GM12878 (cell line): ENCODE data around the gene GMDS. TPM values are rescaled to one million over a fixed set of nuclear protein-coding genes. Genes with fewer than 3 reads are reported as not detected.

Source experiments
- ATAC-seq: fragments of 200-7000 bp; cut with Tn5 transposase; 3 replicates; pipeline ENCODE4 v1.9.1; 2020; ENCODE audit warnings: mild to moderate bottlenecking, moderate library complexity
- BruUV-seq: library from RNA; stranded (reverse); fragments of 400-500 nt; replicated peaks from 2 replicates; lab custom pipeline; 2021; lab: Mats Ljungman, UMichigan
- CTCF ChIA-PET: fragments of 300-600 bp; sonication (Branson Sonifier 250); formaldehyde crosslinking; extraction: SDS; loops from one replicate; lab custom pipeline; 2021; ENCODE audit warnings: inconsistent platforms; lab: Yijun Ruan, JAX
- POLR2A ChIA-PET: fragments of 350-600 bp; formaldehyde crosslinking; extraction: SDS; loops from one replicate; lab custom pipeline; 2021; ENCODE audit warnings: inconsistent platforms; lab: Charles Lee
- RAD21 ChIA-PET: fragments of 300-600 bp; sonication (Branson Sonifier 250); formaldehyde crosslinking; loops from one replicate; lab custom pipeline; 2023; ENCODE audit warnings: antibody characterized with exemption; ENCODE audit not compliant: unreplicated experiment; lab: Charles Lee
- SMC1A ChIA-PET: fragments of 300-600 bp; sonication (Branson Sonifier 250); formaldehyde crosslinking; loops from one replicate; lab custom pipeline; 2023; ENCODE audit not compliant: unreplicated experiment, uncharacterized antibody; lab: Charles Lee
- DNase-seq: peaks from one replicate; pipeline ENCODE4 v3.0.0-alpha.2; 2011; ENCODE audit warnings: low read depth, low spot score
- FAIRE-seq: peaks from 3 replicates; lab custom pipeline; 2011; peaks lifted over from hg19 to GRCh38; lab: Jason Lieb, UNC
- H2AFZ ChIP-seq: 2 replicates; pipeline ENCODE4 v1.6.0; 2011; ENCODE audit warnings: low read depth, low read length, control low read depth; ENCODE audit not compliant: control insufficient read depth
- H3K27ac ChIP-seq: 2 replicates; pipeline ENCODE4 v1.5.1; 2011; ENCODE audit warnings: control low read depth; ENCODE audit not compliant: control insufficient read depth, insufficient read depth
- H3K27me3 ChIP-seq, 2 experiments: replicated peaks in 1 of 2; 2 replicates each; pipeline versions ENCODE4 v1.6.0 to v1.6.1; 2011; ENCODE audit warnings: low read length in 1 of 2; ENCODE audit not compliant: control insufficient read depth in 2 of 2, insufficient read depth in 2 of 2
- H3K36me3 ChIP-seq, 2 experiments: 2 replicates each; pipeline ENCODE4 v1.5.1; 2011; ENCODE audit warnings: low read length in 1 of 2; ENCODE audit not compliant: control insufficient read depth in 2 of 2, insufficient read depth in 2 of 2
- H3K4me1 ChIP-seq: 2 replicates; pipeline ENCODE4 v1.6.1; 2011; ENCODE audit warnings: mild to moderate bottlenecking, low read length, moderate library complexity, mixed read lengths; ENCODE audit not compliant: control insufficient read depth, insufficient read depth
- H3K4me2 ChIP-seq: 2 replicates; pipeline ENCODE4 v1.6.0; 2011; ENCODE audit warnings: control low read depth; ENCODE audit not compliant: control insufficient read depth, insufficient read depth
- H3K4me3 ChIP-seq: fragments of 200-600 bp; sonication (generic); 2 replicates; pipeline ENCODE4 v1.5.1; 2016
- H3K79me2 ChIP-seq: 2 replicates; pipeline ENCODE4 v1.6.0; 2011; ENCODE audit warnings: low read length; ENCODE audit not compliant: control insufficient read depth, insufficient read depth
- H3K9ac ChIP-seq: 2 replicates; pipeline ENCODE4 v1.8.0; 2011; ENCODE audit warnings: low read length, control low read depth, mixed read lengths; ENCODE audit not compliant: control insufficient read depth, insufficient read depth
- H3K9me3 ChIP-seq: replicated peaks from 3 replicates; pipeline ENCODE4 v1.5.1; 2011; ENCODE audit warnings: mild to moderate bottlenecking, low read length; ENCODE audit not compliant: control insufficient read depth, insufficient read depth
- H4K20me1 ChIP-seq: 2 replicates; pipeline ENCODE4 v1.6.0; 2011; ENCODE audit not compliant: control insufficient read depth, insufficient read depth
- ASH2L ChIP-seq: fragments of 300-600, 200-600 bp; sonication (generic); IDR thresholded peaks from 2 replicates; pipeline ENCODE4 v1.6.1; 2017; ENCODE audit warnings: low read depth, mild to moderate bottlenecking, borderline replicate concordance
- EED ChIP-seq: sonication (generic); IDR thresholded peaks from 2 replicates; pipeline ENCODE4 v1.6.1; 2016; ENCODE audit warnings: antibody characterized with exemption, low read depth
- ESRRA ChIP-seq: IDR thresholded peaks from 2 replicates; pipeline ENCODE4 v1.6.1; 2012; ENCODE audit warnings: mild to moderate bottlenecking, low read length, improper control_type of control experiment
- EZH2 ChIP-seq: IDR thresholded peaks from 2 replicates; pipeline ENCODE4 v1.6.1; 2012; ENCODE audit warnings: low read depth, mild to moderate bottlenecking, control low read depth, inconsistent platforms, low read length, borderline replicate concordance; ENCODE audit not compliant: control insufficient read depth
- FOS ChIP-seq: IDR thresholded peaks from 3 replicates; pipeline ENCODE4 v1.6.1; 2011; ENCODE audit warnings: borderline replicate concordance; ENCODE audit not compliant: insufficient read length; ENCODE audit errors: extremely low read depth
- MTA2 ChIP-seq: fragments of 450-650 bp; IDR thresholded peaks from 2 replicates; pipeline ENCODE4 v1.6.1; 2016; ENCODE audit warnings: low read depth, mild to moderate bottlenecking, moderate library complexity
- NFYB ChIP-seq: IDR thresholded peaks from 2 replicates; pipeline ENCODE4 v1.6.1; 2011; ENCODE audit warnings: low read depth, mild to moderate bottlenecking, low read length, improper control_type of control experiment, moderate library complexity; ENCODE audit not compliant: insufficient read depth
- NR2C2 ChIP-seq: IDR thresholded peaks from 2 replicates; pipeline ENCODE4 v1.6.1; 2011; ENCODE audit warnings: borderline replicate concordance, low read depth; ENCODE audit not compliant: control insufficient read depth, insufficient read length
- PAX5 ChIP-seq: IDR thresholded peaks from 2 replicates; pipeline ENCODE4 v1.6.1; 2011; ENCODE audit warnings: low read depth, low read length, borderline replicate concordance
- PAX8 ChIP-seq: fragments of 450-650 bp; IDR thresholded peaks from 2 replicates; pipeline ENCODE4 v1.6.1; 2017; ENCODE audit warnings: mild to moderate bottlenecking, moderate library complexity
- PML ChIP-seq: IDR thresholded peaks from 2 replicates; pipeline ENCODE4 v1.6.1; 2012; ENCODE audit warnings: low read length, inconsistent platforms
- RELA ChIP-seq: fragments of 450-650 bp; IDR thresholded peaks from 2 replicates; pipeline ENCODE4 v1.8.0; 2014; ENCODE audit warnings: borderline replicate concordance; ENCODE audit not compliant: partially characterized antibody
- SUPT20H ChIP-seq: IDR thresholded peaks from 2 replicates; pipeline ENCODE4 v1.6.1; 2011; ENCODE audit warnings: low read depth, mild to moderate bottlenecking, low read length, moderate library complexity, borderline replicate concordance; ENCODE audit not compliant: control insufficient read depth
- SUZ12 ChIP-seq: fragments of 200-600 bp; sonication (generic); IDR thresholded peaks from one replicate; pipeline ENCODE4 v1.6.1; 2018; ENCODE audit warnings: antibody characterized with exemption, mild to moderate bottlenecking; ENCODE audit not compliant: unreplicated experiment
- TARDBP ChIP-seq: IDR thresholded peaks from 2 replicates; pipeline ENCODE4 v1.6.1; 2016; ENCODE audit warnings: borderline replicate concordance
- WGBS: methylation state at CpG from one replicate; pipeline ENCODE4 v1.1.6; 2016; ENCODE audit warnings: low lambda C conversion rate; ENCODE audit not compliant: insufficient replicate concordance, insufficient coverage; ENCODE audit errors: missing lambda C conversion rate; 5-methylcytosine and 5-hydroxymethylcytosine counted together
- in situ Hi-C: fragments of 300-500 bp; cut with MboI; formaldehyde crosslinking; loops from 9 replicates; pipeline ENCODE4 v1.14.3; 2018; ENCODE audit warnings: mixed read lengths
- intact Hi-C: fragments of 100-400 bp; cut with micrococcal nuclease; formaldehyde crosslinking; loops from one replicate; pipeline ENCODE4 v1.14.2; 2022; ENCODE audit not compliant: unreplicated experiment
- polyA plus RNA-seq, 11 experiments: library from polyadenylated mRNA; depleted of rRNA in 4 of 11; unstranded in 6 of 11; stranded (reverse) in 5 of 11; fragments of >200 nt; fragmentation: Nextera tagmentation in 4 of 11; fragmentation: Illumina TruSeq in 1 of 11; extraction: Ambion mirVana in 4 of 11; extraction: Trizol in 1 of 11; gene quantifications; 1 replicate in 1 of 11; 2 replicates in 10 of 11; pipeline versions ENCODE4 v1.2.1 to v1.2.3, GENCODE V29; 2011 to 2016; ENCODE audit warnings: inconsistent platforms in 2 of 11, missing spikeins in 2 of 11, low read depth in 1 of 11
- total RNA-seq, 4 experiments: library from RNA; depleted of rRNA in 3 of 4; stranded (reverse); fragments of >200 nt in 3 of 4; fragmentation: Illumina TruSeq in 1 of 4; extraction: Trizol in 1 of 4; gene quantifications; 2 replicates each; pipeline versions ENCODE4 v1.2.1 to v1.2.3, GENCODE V29; 2013 to 2021
- TF ChIP-seq, protein P1 (sequence below): IDR thresholded peaks from 2 replicates; pipeline ENCODE4 v1.6.1; 2012; ENCODE audit warnings: mild to moderate bottlenecking, low read depth, low read length
- TF ChIP-seq, protein P2 (sequence below): fragments of 450-650 bp; IDR thresholded peaks from 2 replicates; pipeline ENCODE4 v1.6.1; 2017; ENCODE audit warnings: mild to moderate bottlenecking, low read depth, inconsistent platforms; ENCODE audit not compliant: poor library complexity, severe bottlenecking
- TF ChIP-seq, protein P3 (sequence below), 3 experiments: IDR thresholded peaks in 2 of 3; conservative IDR thresholded peaks in 1 of 3; 2 replicates each; pipeline ENCODE4 v1.5.1; 2011; ENCODE audit warnings: low read depth in 3 of 3, low read length in 3 of 3, mild to moderate bottlenecking in 3 of 3, control low read depth in 2 of 3, moderate library complexity in 2 of 3, inconsistent platforms in 1 of 3, mixed read lengths in 1 of 3; ENCODE audit not compliant: control insufficient read depth in 2 of 3, insufficient read depth in 1 of 3; ENCODE audit errors: extremely low read depth in 1 of 3

Gene GMDS
- total and polyA plus RNA-seq, 10 of the 15 experiments (the other 5 are each of a cell fraction or from before 2014, with no cell fraction given), result 0.61 to 53.8 (median 29.3) TPM

DNA sequence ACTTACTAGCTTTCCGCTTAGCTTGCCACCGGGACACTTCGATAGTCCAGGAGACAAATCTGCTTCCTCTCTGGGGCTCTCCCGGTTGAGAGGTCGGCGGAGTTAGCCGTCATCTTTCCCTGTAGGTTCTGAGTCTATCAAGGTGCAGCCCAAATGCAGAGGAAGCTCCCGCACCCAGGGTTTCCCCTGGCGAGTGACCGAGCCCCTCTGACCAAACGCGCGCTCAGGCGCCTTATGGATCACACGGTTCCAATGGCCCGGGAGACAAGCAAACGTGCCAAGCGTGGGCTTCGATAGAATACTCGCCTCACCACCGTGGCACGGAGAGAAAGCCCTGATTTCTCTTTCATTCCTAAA is 651.5 kb downstream of the GMDS start:
- CTCF ChIA-PET, result no interaction called here
- H3K4me3 ChIP-seq, result no peak overlapping the region
- RAD21 ChIA-PET, result no interaction called here
- in situ Hi-C loops (loop anchor here (5.0 to 25.0 kb wide), 3 partner anchors 758 to 1343 kb away; partner anchors contain the start of gene MYLK4), intact Hi-C loops (loop anchor here (10.0 kb wide), 1 partner anchor 851 kb away; no protein-coding TSS in a partner anchor)
- H3K4me1 ChIP-seq, result no peaks in the 10 kb centered on the region
- FAIRE-seq, result no peak
- SMC1A ChIA-PET, result interaction anchor here (0.6 kb wide), 1 partner anchor 72 kb away, joined by 3 read pairs; no protein-coding TSS in a partner anchor
- H3K27ac ChIP-seq, result no peak overlapping the region
- H3K9ac ChIP-seq, result no peak overlapping the region
- H4K20me1 ChIP-seq, result no peaks in the 10 kb centered on the region
- no peaks in the 10 kb centered on the region for H3K79me2 ChIP-seq
- no peak overlapping the region for H3K4me2 ChIP-seq
- ATAC-seq, result no peak
- H3K36me3 ChIP-seq, result no peaks in the 10 kb centered on the region
- H3K9me3 ChIP-seq, result no peaks in the 10 kb centered on the region; the same call in 2 of the 3 replicates
- peaks cover 0 to 1% of the 10 kb centered on the region in 2 experiments; a peak in 1 of 4 replicates for H3K27me3 ChIP-seq
- DNase-seq, result no peak
- BruUV-seq, result no TSS peak
- WGBS, result 74% methylated on average over 22 of the region's 22 CpGs
- POLR2A ChIA-PET, result no interaction called here
- H2AFZ ChIP-seq, result no peak overlapping the region
- TF ChIP-seq SUPT20H, result no peak
- no peak for TF ChIP-seq ESRRA
- no peak for TF ChIP-seq MTA2
- TF ChIP-seq TARDBP, result no peak
- no peak for TF ChIP-seq NFYB
- TF ChIP-seq, protein P1, sequence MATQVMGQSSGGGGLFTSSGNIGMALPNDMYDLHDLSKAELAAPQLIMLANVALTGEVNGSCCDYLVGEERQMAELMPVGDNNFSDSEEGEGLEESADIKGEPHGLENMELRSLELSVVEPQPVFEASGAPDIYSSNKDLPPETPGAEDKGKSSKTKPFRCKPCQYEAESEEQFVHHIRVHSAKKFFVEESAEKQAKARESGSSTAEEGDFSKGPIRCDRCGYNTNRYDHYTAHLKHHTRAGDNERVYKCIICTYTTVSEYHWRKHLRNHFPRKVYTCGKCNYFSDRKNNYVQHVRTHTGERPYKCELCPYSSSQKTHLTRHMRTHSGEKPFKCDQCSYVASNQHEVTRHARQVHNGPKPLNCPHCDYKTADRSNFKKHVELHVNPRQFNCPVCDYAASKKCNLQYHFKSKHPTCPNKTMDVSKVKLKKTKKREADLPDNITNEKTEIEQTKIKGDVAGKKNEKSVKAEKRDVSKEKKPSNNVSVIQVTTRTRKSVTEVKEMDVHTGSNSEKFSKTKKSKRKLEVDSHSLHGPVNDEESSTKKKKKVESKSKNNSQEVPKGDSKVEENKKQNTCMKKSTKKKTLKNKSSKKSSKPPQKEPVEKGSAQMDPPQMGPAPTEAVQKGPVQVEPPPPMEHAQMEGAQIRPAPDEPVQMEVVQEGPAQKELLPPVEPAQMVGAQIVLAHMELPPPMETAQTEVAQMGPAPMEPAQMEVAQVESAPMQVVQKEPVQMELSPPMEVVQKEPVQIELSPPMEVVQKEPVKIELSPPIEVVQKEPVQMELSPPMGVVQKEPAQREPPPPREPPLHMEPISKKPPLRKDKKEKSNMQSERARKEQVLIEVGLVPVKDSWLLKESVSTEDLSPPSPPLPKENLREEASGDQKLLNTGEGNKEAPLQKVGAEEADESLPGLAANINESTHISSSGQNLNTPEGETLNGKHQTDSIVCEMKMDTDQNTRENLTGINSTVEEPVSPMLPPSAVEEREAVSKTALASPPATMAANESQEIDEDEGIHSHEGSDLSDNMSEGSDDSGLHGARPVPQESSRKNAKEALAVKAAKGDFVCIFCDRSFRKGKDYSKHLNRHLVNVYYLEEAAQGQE, result no peak
- TF ChIP-seq SUZ12, result no peak
- no peak for TF ChIP-seq PAX5
- TF ChIP-seq PAX8, result no peak
- no peak for TF ChIP-seq FOS
- no peak for TF ChIP-seq EZH2
- no peak for TF ChIP-seq PML
- TF ChIP-seq, protein P2, sequence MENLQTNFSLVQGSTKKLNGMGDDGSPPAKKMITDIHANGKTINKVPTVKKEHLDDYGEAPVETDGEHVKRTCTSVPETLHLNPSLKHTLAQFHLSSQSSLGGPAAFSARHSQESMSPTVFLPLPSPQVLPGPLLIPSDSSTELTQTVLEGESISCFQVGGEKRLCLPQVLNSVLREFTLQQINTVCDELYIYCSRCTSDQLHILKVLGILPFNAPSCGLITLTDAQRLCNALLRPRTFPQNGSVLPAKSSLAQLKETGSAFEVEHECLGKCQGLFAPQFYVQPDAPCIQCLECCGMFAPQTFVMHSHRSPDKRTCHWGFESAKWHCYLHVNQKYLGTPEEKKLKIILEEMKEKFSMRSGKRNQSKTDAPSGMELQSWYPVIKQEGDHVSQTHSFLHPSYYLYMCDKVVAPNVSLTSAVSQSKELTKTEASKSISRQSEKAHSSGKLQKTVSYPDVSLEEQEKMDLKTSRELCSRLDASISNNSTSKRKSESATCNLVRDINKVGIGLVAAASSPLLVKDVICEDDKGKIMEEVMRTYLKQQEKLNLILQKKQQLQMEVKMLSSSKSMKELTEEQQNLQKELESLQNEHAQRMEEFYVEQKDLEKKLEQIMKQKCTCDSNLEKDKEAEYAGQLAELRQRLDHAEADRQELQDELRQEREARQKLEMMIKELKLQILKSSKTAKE, result no peak
- TF ChIP-seq, protein P3, sequence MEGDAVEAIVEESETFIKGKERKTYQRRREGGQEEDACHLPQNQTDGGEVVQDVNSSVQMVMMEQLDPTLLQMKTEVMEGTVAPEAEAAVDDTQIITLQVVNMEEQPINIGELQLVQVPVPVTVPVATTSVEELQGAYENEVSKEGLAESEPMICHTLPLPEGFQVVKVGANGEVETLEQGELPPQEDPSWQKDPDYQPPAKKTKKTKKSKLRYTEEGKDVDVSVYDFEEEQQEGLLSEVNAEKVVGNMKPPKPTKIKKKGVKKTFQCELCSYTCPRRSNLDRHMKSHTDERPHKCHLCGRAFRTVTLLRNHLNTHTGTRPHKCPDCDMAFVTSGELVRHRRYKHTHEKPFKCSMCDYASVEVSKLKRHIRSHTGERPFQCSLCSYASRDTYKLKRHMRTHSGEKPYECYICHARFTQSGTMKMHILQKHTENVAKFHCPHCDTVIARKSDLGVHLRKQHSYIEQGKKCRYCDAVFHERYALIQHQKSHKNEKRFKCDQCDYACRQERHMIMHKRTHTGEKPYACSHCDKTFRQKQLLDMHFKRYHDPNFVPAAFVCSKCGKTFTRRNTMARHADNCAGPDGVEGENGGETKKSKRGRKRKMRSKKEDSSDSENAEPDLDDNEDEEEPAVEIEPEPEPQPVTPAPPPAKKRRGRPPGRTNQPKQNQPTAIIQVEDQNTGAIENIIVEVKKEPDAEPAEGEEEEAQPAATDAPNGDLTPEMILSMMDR (IDR thresholded peaks at IDR 0.05 in 2 of 3, conservative IDR thresholded peaks at IDR 0.05 in 1 of 3; ENCODE audit: control insufficient read depth in 2 of 3, extremely low read depth in 1 of 3, insufficient read depth in 1 of 3, low read depth in 3 of 3, low read length in 3 of 3), result no peak
- TF ChIP-seq RELA, result no peak
- TF ChIP-seq EED, result no peak
- TF ChIP-seq ASH2L, result no peak
- TF ChIP-seq NR2C2, result no peak
